ENCODE data around the gene JMJD1C. TPM values are rescaled to one million over a fixed set of nuclear protein-coding genes. Genes with fewer than 3 reads are reported as not detected.

The JMJD1C gene
- total RNA-seq, 1 experiment from 2014 or later: 67.6 TPM

DNA sequence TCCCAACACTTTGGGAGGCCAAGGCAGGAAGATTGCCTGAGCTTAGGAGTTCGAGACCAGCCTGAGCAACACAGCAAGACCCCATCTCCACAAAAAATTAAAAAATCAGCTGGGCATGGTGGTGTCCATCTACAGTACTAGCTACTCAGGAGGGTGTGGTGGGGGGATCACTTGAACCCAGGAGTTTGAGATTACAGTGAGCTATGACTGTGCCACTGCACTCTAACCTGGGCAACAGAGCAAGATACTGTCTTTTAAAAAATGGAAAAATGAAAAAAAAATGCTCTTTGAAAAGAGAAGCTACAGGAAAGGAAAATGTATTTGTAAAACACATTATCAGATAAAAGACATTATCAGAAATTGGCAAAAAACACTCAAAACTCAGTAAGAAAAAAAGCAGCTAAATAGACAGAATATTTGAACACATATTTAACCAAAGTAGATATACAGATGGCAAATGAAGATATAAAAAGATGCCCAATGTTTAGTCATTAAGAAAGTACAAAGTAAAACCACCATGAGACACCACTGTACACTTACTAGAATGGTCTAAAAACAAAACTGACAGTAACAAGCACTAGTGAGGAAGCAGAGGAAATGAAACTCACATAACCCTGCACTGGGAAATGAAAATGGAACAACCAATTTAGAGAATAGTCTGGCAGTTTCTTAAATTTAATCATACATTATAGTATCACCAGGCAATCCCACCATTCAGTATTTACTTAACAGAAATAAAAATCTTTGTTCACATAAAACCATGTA lies 292.1 kb downstream of the JMJD1C start:
- Mint-ChIP-seq H3K27ac (ENCODE audit: unreplicated experiment) (no peak overlapping the region), H3K9me3 (ENCODE audit: low read depth, unreplicated experiment) (no peaks in the 10 kb centered on the region), H3K4me1 (ENCODE audit: low read depth, unreplicated experiment) (no peaks in the 10 kb centered on the region), H3K4me3 (ENCODE audit: low read depth, unreplicated experiment) (no peak overlapping the region), H3K27me3 (ENCODE audit: unreplicated experiment) (no peaks in the 10 kb centered on the region), H3K36me3 (ENCODE audit: insufficient read depth, unreplicated experiment) (peaks cover 59% of the 10 kb centered on the region)
- intact Hi-C loops (cut with micrococcal nuclease; ENCODE audit: unreplicated experiment): no loop called here
- CTCF ChIA-PET: no interaction called here
- TF ChIP-seq CTCF (IDR thresholded peaks at IDR 0.05; ENCODE audit: unreplicated experiment): no peak
- no TSS peak for BruUV-seq (replicated peaks)
- no peak for DNase-seq

GRCh38 chr10:63171926-63172325 lies 293.9 kb downstream of the JMJD1C start:
- Mint-ChIP-seq H3K36me3 (ENCODE audit: insufficient read depth, unreplicated experiment) (peaks cover 59% of the 10 kb centered on the region), H3K4me3 (ENCODE audit: low read depth, unreplicated experiment) (no peak overlapping the region), H3K9me3 (ENCODE audit: low read depth, unreplicated experiment) (no peaks in the 10 kb centered on the region), H3K27me3 (ENCODE audit: unreplicated experiment) (no peaks in the 10 kb centered on the region), H3K4me1 (ENCODE audit: low read depth, unreplicated experiment) (no peaks in the 10 kb centered on the region), H3K27ac (ENCODE audit: unreplicated experiment) (no peak overlapping the region)
- no peak for TF ChIP-seq CTCF (IDR thresholded peaks at IDR 0.05; ENCODE audit: unreplicated experiment)
- DNase-seq: no peak
- CTCF ChIA-PET: interaction anchor here (0.6 kb wide), 1 partner anchor 486 kb away, joined by 3 read pairs; no protein-coding TSS in a partner anchor
- intact Hi-C loops (cut with micrococcal nuclease; ENCODE audit: unreplicated experiment): no loop called here
- no TSS peak for BruUV-seq (replicated peaks)

DNA sequence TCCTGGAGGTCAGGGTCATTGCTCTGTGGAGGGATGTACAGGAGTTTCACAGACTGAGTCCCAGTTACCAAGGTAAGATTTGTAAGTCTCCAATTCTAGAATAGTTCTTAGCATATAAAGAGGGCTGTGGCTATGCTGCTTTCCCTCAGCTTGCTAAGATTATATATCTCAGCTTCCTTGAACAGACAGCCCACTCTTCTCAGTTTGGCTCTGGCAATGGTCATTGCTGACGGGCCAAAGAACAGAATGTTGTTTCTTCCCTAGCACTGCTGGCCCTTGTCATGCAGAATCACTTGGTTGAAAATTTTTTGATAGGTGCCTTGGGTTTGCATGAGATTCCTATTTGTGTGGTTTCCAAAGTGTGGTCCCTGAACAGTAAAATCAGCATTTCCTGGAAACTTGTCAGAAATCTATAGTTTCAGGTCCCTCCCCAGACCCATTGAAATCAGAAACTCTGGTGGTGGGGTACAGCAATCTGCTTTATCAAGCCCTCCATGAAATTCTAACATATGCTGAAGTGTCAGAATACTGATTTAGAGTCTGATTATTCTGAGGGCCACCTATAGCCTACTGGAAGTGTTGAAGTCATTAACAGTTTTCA lies 294.4 kb downstream of the JMJD1C start:
- Mint-ChIP-seq H3K36me3 (ENCODE audit: insufficient read depth, unreplicated experiment) (peaks cover 55% of the 10 kb centered on the region), H3K4me1 (ENCODE audit: low read depth, unreplicated experiment) (no peaks in the 10 kb centered on the region), H3K27me3 (ENCODE audit: unreplicated experiment) (no peaks in the 10 kb centered on the region), H3K9me3 (ENCODE audit: low read depth, unreplicated experiment) (no peaks in the 10 kb centered on the region), H3K27ac (ENCODE audit: unreplicated experiment) (no peak overlapping the region), H3K4me3 (ENCODE audit: low read depth, unreplicated experiment) (no peak overlapping the region)
- no TSS peak for BruUV-seq (replicated peaks)
- DNase-seq: no peak
- intact Hi-C loops (cut with micrococcal nuclease; ENCODE audit: unreplicated experiment): no loop called here
- CTCF ChIA-PET: no interaction called here
- TF ChIP-seq CTCF (IDR thresholded peaks at IDR 0.05; ENCODE audit: unreplicated experiment): no peak

DNA sequence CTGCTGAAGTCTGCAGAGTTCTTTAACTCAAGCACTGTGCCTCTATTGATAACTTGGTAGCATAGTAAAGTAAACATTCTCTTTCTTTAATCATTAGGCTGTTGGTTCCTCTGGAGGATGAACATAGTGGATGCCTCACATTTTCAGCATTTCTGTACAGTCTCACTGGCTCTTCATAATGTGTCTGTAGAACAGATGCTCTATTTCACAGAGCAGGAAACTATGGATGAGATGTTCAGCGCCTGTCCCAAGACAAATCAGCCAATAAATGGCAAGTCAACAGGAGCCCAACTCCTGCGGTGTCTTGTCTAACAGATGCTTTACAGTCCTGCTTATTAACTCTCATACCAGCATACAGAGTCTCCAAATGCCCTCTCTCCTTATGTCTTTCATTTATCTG lies 296.2 kb downstream of the JMJD1C start:
- no peaks in the 10 kb centered on the region for H3K9me3 Mint-ChIP-seq (ENCODE audit: low read depth, unreplicated experiment)
- H3K4me1 Mint-ChIP-seq (ENCODE audit: low read depth, unreplicated experiment): no peaks in the 10 kb centered on the region
- H3K27ac Mint-ChIP-seq (ENCODE audit: unreplicated experiment): no peak overlapping the region
- TF ChIP-seq CTCF (IDR thresholded peaks at IDR 0.05; ENCODE audit: unreplicated experiment): no peak
- CTCF ChIA-PET: no interaction called here
- DNase-seq: no peak
- H3K36me3 Mint-ChIP-seq (ENCODE audit: insufficient read depth, unreplicated experiment): peaks cover 66% of the 10 kb centered on the region
- H3K27me3 Mint-ChIP-seq (ENCODE audit: unreplicated experiment): no peaks in the 10 kb centered on the region
- no TSS peak for BruUV-seq (replicated peaks)
- H3K4me3 Mint-ChIP-seq (ENCODE audit: low read depth, unreplicated experiment): no peak overlapping the region
- intact Hi-C loops (cut with micrococcal nuclease; ENCODE audit: unreplicated experiment): no loop called here
